ENCODE measurements around the gene GNE.
"Not testable (repeated sequence)": the region's sequence is repeated elsewhere in the genome, so short reads cannot be mapped to it uniquely, and the experiment has no call there.

The GNE gene

GRCh38 chr9:36208521-36209253, 49.6 kb downstream of the GNE start:
- DNase-seq (ENCODE audit: low read depth in 2 of 2): no peak

GRCh38 chr9:36207546-36208012, 50.7 kb downstream of the GNE start:
- DNase-seq (ENCODE audit: low read depth in 2 of 2): no peak

- DNase-seq (ENCODE audit: low read depth in 2 of 2): no peak
Measured at GRCh38 chr9:36207016-36207415, 51.2 kb downstream of the GNE start.

GRCh38 chr9:36204906-36205547, 53.2 kb downstream of the GNE start:
- no peak for DNase-seq (ENCODE audit: low read depth in 2 of 2)

GRCh38 chr9:36194326-36195000, 63.8 kb downstream of the GNE start:
- no peak for DNase-seq (ENCODE audit: low read depth in 2 of 2)

- no peak for DNase-seq (ENCODE audit: low read depth in 2 of 2)
Measured at GRCh38 chr9:36193023-36193422, 65.2 kb downstream of the GNE start.

- DNase-seq (ENCODE audit: low read depth in 2 of 2): no peak
Measured at GRCh38 chr9:36192196-36192595, 66.1 kb downstream of the GNE start.

- DNase-seq (ENCODE audit: low read depth in 2 of 2): no peak
Measured at GRCh38 chr9:36191686-36192085, 66.6 kb downstream of the GNE start.

GRCh38 chr9:36191290-36191645, 67.0 kb downstream of the GNE start:
- DNase-seq (ENCODE audit: low read depth in 2 of 2): peak in 1 of 2 donors; percentile 6

GRCh38 chr9:36190388-36191289, 67.6 kb downstream of the GNE start, which contains the start of gene CLTA:
Gene CLTA, plus strand, starts transcription at chr9:36190921. Its CDS starts 136 bp downstream, at chr9:36191057.
- peak; percentile 73 to 78 for DNase-seq (ENCODE audit: low read depth in 2 of 2)

- no peak for DNase-seq (ENCODE audit: low read depth in 2 of 2)
Measured at GRCh38 chr9:36189976-36190375, 68.3 kb downstream of the GNE start.

GRCh38 chr9:36188212-36188611, 70.0 kb downstream of the GNE start:
- DNase-seq (ENCODE audit: low read depth in 2 of 2): no peak

- DNase-seq (ENCODE audit: low read depth in 2 of 2): no peak
Measured at GRCh38 chr9:36187414-36187813, 70.8 kb downstream of the GNE start.

- not testable (repeated sequence) for DNase-seq (ENCODE audit: low read depth in 2 of 2)
Measured at GRCh38 chr9:36180243-36180642, 78.0 kb downstream of the GNE start.

GRCh38 chr9:36177571-36177970, 80.7 kb downstream of the GNE start:
- no peak for DNase-seq (ENCODE audit: low read depth in 2 of 2)

GRCh38 chr9:36176496-36176895, 81.8 kb downstream of the GNE start:
- not testable (repeated sequence) for DNase-seq (ENCODE audit: low read depth in 2 of 2)

GRCh38 chr9:36175209-36175608, 83.0 kb downstream of the GNE start:
- DNase-seq (ENCODE audit: low read depth in 2 of 2): not testable (repeated sequence)

GRCh38 chr9:36174731-36175130, 83.5 kb downstream of the GNE start:
- DNase-seq (ENCODE audit: low read depth in 2 of 2): no peak

- no peak for DNase-seq (ENCODE audit: low read depth in 2 of 2)
Measured at GRCh38 chr9:36174271-36174670, 84.0 kb downstream of the GNE start.

- DNase-seq (ENCODE audit: low read depth in 2 of 2): no peak
Measured at GRCh38 chr9:36173861-36174260, 84.4 kb downstream of the GNE start.

GRCh38 chr9:36170531-36170930, 87.7 kb downstream of the GNE start:
- no peak for DNase-seq (ENCODE audit: low read depth in 2 of 2)

- no peak for DNase-seq (ENCODE audit: low read depth in 2 of 2)
Measured at GRCh38 chr9:36169708-36170107, 88.5 kb downstream of the GNE start.

Measured in stimulated activated CD4-positive, alpha-beta T cell treated with anti-CD3 and anti-CD28 coated beads, Interleukin-1b, Interleukin-23, amount 100 ng/mL, for 1 hour (primary cell).